ENCODE data around the gene DOLK. TPM values are rescaled to one million over a fixed set of nuclear protein-coding genes. Genes with fewer than 3 reads are reported as not detected.
"Not testable (repeated sequence)": the region's sequence is repeated elsewhere in the genome, so short reads cannot be mapped to it uniquely, and the experiment has no call there.

DOLK gene
- total and polyA plus RNA-seq, 10 donors, result 5.3 to 16.3 (median 10.9) TPM

- peak; percentile 67 for DNase-seq
These were observed 1.5 kb downstream of the DOLK start for GRCh38 chr9:128945798-128946501.

DNA sequence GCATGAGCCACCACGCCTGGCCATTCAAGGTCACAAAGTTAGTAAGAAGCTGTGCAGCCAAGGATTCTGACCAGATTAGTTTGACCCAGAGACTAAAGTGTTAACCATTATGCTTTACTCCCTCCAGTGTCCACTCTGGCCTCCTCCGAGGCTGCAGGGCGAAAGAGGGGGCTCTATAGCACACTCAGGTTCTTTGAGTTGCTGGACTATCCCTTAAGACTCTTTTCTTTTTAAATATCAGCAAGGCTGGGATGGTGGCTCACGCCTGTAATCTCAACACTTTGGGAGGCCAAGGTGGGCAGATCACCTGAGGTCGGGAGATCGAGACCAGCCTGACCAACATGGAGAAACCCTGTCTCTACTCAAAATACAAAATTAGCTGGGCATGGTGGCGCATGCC lies 2.4 kb downstream of the DOLK start:
- H3K27me3 ChIP-seq (replicated peaks in 1 of 7); H3K9me3 ChIP-seq; H3K4me3 ChIP-seq; intact Hi-C loops (cut with DNase I; ENCODE audit: low total_unique reads): not testable (repeated sequence)
- Histone ChIP-seq H3K4me1 (peaks cover 16 to 91% (median 60%) of the 10 kb centered on the region in 6 donors), H3K27ac (peak overlapping the region in 1 of 8 donors; percentile 83), H3K36me3 (peaks cover 0 to 31% (median 0%) of the 10 kb centered on the region in 6 donors)
- 88 to 94% (median 92%) methylated on average over 7 of the region's 7 CpGs for WGBS, 5 donors
- DNase-seq, result peak; percentile 7

More at GRCh38 chr9:128945798-128946501, 1.5 kb downstream of the DOLK start:
- Histone ChIP-seq H3K27me3 (replicated peaks in 1 of 7) (no peaks in the 10 kb centered on the region), H3K9me3 (no peaks in the 10 kb centered on the region), H3K4me3 (peak overlapping the region in 5 of 8 donors; percentile 80 to 95 (median 89)), H3K36me3 (peaks cover 0 to 41% (median 0%) of the 10 kb centered on the region in 6 donors), H3K27ac (no peak overlapping the region), H3K4me1 (peaks cover 16 to 89% (median 57%) of the 10 kb centered on the region in 6 donors)
- intact Hi-C loops (cut with DNase I; ENCODE audit: low total_unique reads), result no loop called here
- TF ChIP-seq POLR2AphosphoS5 (IDR thresholded peaks at IDR 0.05), result no peak
- TF ChIP-seq POLR2A (IDR thresholded peaks at IDR 0.05), result no peak
- TF ChIP-seq CTCF (IDR thresholded peaks at IDR 0.05 in 8 of 11, conservative IDR thresholded peaks at IDR 0.05 in 3 of 11), result no peak
- 93 to 96% (median 94%) methylated on average over 19 of the region's 19 CpGs for WGBS, 5 donors

DNA sequence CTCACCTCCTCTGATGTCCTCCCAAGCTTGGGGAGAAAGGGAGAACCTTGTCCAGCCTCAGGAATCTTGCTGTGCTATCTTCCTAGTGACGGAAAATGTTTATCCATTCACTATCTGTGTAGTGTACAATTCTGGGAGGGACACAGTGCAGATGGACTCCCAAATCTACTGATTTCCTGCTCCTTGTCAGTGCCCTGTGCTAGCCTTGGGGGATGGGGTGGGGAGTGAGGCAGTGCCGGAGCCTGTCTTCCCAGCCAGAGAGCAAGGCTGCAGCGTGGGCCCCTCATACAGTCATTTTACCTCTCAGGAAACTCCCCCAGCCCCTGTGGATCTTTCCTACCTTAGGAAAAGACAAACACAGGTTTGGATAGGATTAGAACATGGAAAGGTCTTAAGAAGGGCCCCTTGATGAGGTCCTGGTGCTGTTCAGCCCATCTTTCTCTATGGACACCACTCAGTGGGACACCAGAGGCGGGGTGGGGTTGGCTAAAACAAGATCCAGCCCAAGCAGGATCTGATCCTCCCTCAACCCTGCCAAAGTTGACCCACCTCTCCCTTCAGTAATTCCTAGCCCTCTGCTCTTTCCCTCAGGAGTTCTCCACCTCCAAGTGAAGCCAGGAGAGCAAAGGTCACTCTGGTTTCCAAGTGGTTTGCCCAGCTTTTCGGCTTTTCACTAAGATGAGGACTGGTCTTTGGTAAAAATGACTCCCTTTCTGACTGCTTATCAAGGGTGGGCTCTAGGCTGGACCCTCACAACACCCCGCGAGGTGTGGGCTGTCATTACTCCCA lies 3.4 kb downstream of the DOLK start:
- Histone ChIP-seq H3K9me3 (no peaks in the 10 kb centered on the region), H3K4me1 (peaks cover 16 to 82% (median 58%) of the 10 kb centered on the region in 6 donors), H3K27ac (peak overlapping the region in 5 of 8 donors; percentile 62 to 83 (median 71)), H3K27me3 (replicated peaks in 1 of 7) (no peaks in the 10 kb centered on the region), H3K36me3 (peaks cover 0 to 21% (median 0%) of the 10 kb centered on the region in 6 donors), H3K4me3 (no peak overlapping the region)
- 82 to 94% (median 90%) methylated on average over 7 of the region's 7 CpGs for WGBS, 5 donors
- TF ChIP-seq CTCF (IDR thresholded peaks at IDR 0.05 in 8 of 11, conservative IDR thresholded peaks at IDR 0.05 in 3 of 11) (no peak), POLR2A (IDR thresholded peaks at IDR 0.05) (no peak), POLR2AphosphoS5 (IDR thresholded peaks at IDR 0.05) (peak in 1 of 3 donors; percentile 12)
- peak; percentile 55 for DNase-seq
- intact Hi-C loops (cut with DNase I; ENCODE audit: low total_unique reads), result no loop called here

- no peak overlapping the region for H3K4me3 ChIP-seq
- H3K27ac ChIP-seq, result peak overlapping the region in 7 of 8 donors; percentile 21 to 83 (median 58)
- H3K4me1 ChIP-seq, result peaks cover 2 to 61% (median 39%) of the 10 kb centered on the region in 6 donors
- intact Hi-C loops (cut with DNase I; ENCODE audit: low total_unique reads), result no loop called here
- peak; percentile 72 for DNase-seq
- H3K9me3 ChIP-seq, result no peaks in the 10 kb centered on the region
- peaks cover 0 to 17% (median 0%) of the 10 kb centered on the region in 6 donors for H3K36me3 ChIP-seq
- TF ChIP-seq CTCF (IDR thresholded peaks at IDR 0.05 in 8 of 11, conservative IDR thresholded peaks at IDR 0.05 in 3 of 11) (no peak), POLR2AphosphoS5 (IDR thresholded peaks at IDR 0.05) (no peak), POLR2A (IDR thresholded peaks at IDR 0.05) (no peak)
- WGBS, 5 donors, result 74 to 90% (median 82%) methylated on average over 12 of the region's 12 CpGs
- no peaks in the 10 kb centered on the region for H3K27me3 ChIP-seq (replicated peaks in 1 of 7)
These were observed 6.3 kb downstream of the DOLK start for GRCh38 chr9:128940946-128941755.

Measured in spleen (tissue), 11 donors.